CD4-positive, CD25-positive, alpha-beta regulatory T cell (primary cell): ENCODE data around the gene AHSA1. TPM values are rescaled to one million over a fixed set of nuclear protein-coding genes. Genes with fewer than 3 reads are reported as not detected.
"Not testable (repeated sequence)": the region's sequence is repeated elsewhere in the genome, so short reads cannot be mapped to it uniquely, and the experiment has no call there.

Source experiments
- ATAC-seq, 2 donors: fragments of 150-1000 bp; cut with Tn5 transposase; one replicate each; pipeline ENCODE4 v1.10.0; 2021; ENCODE audit warnings: low read depth in 2 of 2, moderate number of reproducible peaks in 2 of 2, moderate library complexity in 1 of 2
- DNase-seq, 3 donors: peaks; one replicate each; pipeline versions ENCODE4 v3.0.0 to v3.0.0-alpha.2; 2012 to 2022; ENCODE audit warnings: mixed read lengths in 1 of 3
- H3K27ac ChIP-seq: one replicate; pipeline ENCODE4 v1.7.0; 2013; ENCODE audit warnings: mild to moderate bottlenecking, low read length; ENCODE audit not compliant: insufficient read depth, poor library complexity, severe bottlenecking
- H3K27me3 ChIP-seq: one replicate; pipeline ENCODE4 v1.7.0; 2013; ENCODE audit warnings: low read length; ENCODE audit not compliant: control insufficient read depth, insufficient read depth
- H3K36me3 ChIP-seq: one replicate; pipeline ENCODE4 v1.7.0; 2013; ENCODE audit warnings: mild to moderate bottlenecking, low read length, moderate library complexity; ENCODE audit not compliant: control insufficient read depth, insufficient read depth
- H3K4me1 ChIP-seq: 2 replicates; pipeline ENCODE4 v1.7.0; 2013; ENCODE audit warnings: mild to moderate bottlenecking, low read length; ENCODE audit not compliant: insufficient read depth, control insufficient read depth, poor library complexity, severe bottlenecking
- H3K4me3 ChIP-seq: one replicate; pipeline ENCODE4 v1.7.0; 2013; ENCODE audit warnings: low read depth, mild to moderate bottlenecking, low read length, moderate library complexity
- H3K9me3 ChIP-seq, 2 experiments: 1 replicate in 1 of 2; 2 replicates in 1 of 2; pipeline ENCODE4 v1.7.0; 2013; ENCODE audit warnings: low read length in 2 of 2, mild to moderate bottlenecking in 1 of 2, moderate library complexity in 1 of 2; ENCODE audit not compliant: control insufficient read depth in 2 of 2
- H3K27ac Mint-ChIP-seq, 3 donors: one replicate each; pipeline ENCODE4 v1.8.0; 2020 to 2022; ENCODE audit warnings: mild to moderate bottlenecking in 3 of 3, mixed read lengths in 3 of 3, moderate library complexity in 2 of 3
- H3K27me3 Mint-ChIP-seq: one replicate; pipeline ENCODE4 v1.8.0; 2022; ENCODE audit warnings: mild to moderate bottlenecking, mixed read lengths
- H3K36me3 Mint-ChIP-seq: one replicate; pipeline ENCODE4 v1.8.0; 2020; ENCODE audit warnings: mixed read lengths
- H3K4me1 Mint-ChIP-seq, 4 donors: one replicate each; pipeline ENCODE4 v1.8.0; 2020 to 2022; ENCODE audit warnings: mixed read lengths in 4 of 4, mild to moderate bottlenecking in 1 of 4
- H3K4me3 Mint-ChIP-seq, 4 donors: one replicate each; pipeline ENCODE4 v1.8.0; 2020 to 2022; ENCODE audit warnings: mild to moderate bottlenecking in 4 of 4, mixed read lengths in 4 of 4, moderate library complexity in 3 of 4
- H3K9me3 Mint-ChIP-seq, 7 donors: one replicate each; pipeline ENCODE4 v1.8.0; 2020 to 2022; ENCODE audit warnings: mixed read lengths in 7 of 7, mild to moderate bottlenecking in 3 of 7, moderate library complexity in 2 of 7
- polyA plus RNA-seq, 4 donors: library from polyadenylated mRNA; unstranded; fragments of 300-500 nt; fragmentation: Illumina TruSeq; gene quantifications; one replicate each; pipeline ENCODE4 v1.2.3, GENCODE V29; 2021
- total RNA-seq: library from RNA; stranded (reverse); gene quantifications from one replicate; pipeline ENCODE4 v1.2.3, GENCODE V29; 2022

AHSA1 gene
- total RNA-seq (66.9 TPM), polyA plus RNA-seq (100 to 1,000 TPM; 105 to 134 (median 122) TPM)

DNA sequence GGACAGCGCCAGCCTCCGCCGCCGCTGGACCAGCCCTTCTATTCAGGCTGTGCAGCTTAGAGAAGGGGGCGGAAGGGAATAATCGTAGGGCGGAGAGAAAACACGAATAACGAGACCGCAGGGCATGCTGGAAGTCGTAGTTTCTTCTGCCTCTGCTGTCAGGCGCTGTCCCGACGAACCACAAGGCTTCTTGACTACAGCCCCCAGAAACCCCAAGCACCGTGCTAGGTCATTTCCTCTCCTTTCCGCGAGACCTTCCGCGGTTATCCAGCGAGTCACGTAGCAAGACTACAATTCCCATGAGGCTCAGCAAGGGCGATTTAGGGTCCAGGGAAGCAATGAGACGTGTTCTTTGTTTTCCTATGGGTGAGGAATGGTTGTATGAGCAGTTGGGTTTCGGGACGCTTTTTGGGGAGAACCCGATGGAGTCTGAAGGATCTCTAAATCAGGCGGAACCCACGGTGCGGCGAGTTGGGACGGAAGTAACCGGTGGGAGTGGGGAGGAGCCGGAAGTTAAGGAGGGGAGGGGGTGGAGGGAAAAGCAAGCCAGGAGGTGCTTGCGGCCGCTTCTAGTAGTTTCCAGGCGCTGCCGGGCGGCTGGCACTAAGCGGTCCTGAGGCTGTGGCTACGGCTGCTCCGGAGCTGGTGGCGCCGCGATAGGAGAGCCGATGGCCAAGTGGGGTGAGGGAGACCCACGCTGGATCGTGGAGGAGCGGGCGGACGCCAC lies at the start of gene AHSA1, which contains the start of gene VIPAS39:
Gene AHSA1, plus strand, starts transcription at position 572 of the 727 bp plus-strand sequence. Its CDS starts 97 bp downstream, at position 669.
Gene VIPAS39, minus strand, starts transcription at position 80 of the 727 bp plus-strand sequence. CDS start 3,499 bp downstream, outside the sequence.
- Mint-ChIP-seq H3K4me3 (peak within 1 kb of the TSS; percentile 97 to 100 (median 100)), H3K27ac (peak within 1 kb of the TSS; percentile 80 to 100 (median 93)), H3K36me3 (peaks cover 27% of the 10 kb centered on the region), H3K27me3 (no peaks in the 10 kb centered on the region), H3K9me3 (no peaks in the 10 kb centered on the region), H3K4me1 (peaks cover 10 to 54% (median 40%) of the 10 kb centered on the region in 4 donors)
- H3K4me3 ChIP-seq = peak within 1 kb of the TSS; percentile 97
- ATAC-seq (peak; percentile 98), DNase-seq (peak; percentile 94 to 99 (median 97))
- peak within 1 kb of the TSS; percentile 87 for H3K27ac ChIP-seq
- no peaks in the 10 kb centered on the region for H3K9me3 ChIP-seq
- H3K36me3 ChIP-seq = peaks cover 29% of the 10 kb centered on the region
- H3K27me3 ChIP-seq = no peaks in the 10 kb centered on the region
- peaks cover 29% of the 10 kb centered on the region for H3K4me1 ChIP-seq

- Histone ChIP-seq H3K4me3 (no peak overlapping the region), H3K27ac (no peak overlapping the region), H3K9me3 (no peaks in the 10 kb centered on the region), H3K36me3 (no peaks in the 10 kb centered on the region), H3K27me3 (no peaks in the 10 kb centered on the region), H3K4me1 (no peaks in the 10 kb centered on the region)
- H3K4me3 Mint-ChIP-seq = no peak overlapping the region
- H3K27ac Mint-ChIP-seq = no peak overlapping the region
- DNase-seq = peak in 1 of 3 donors; percentile 40
- peaks cover 0 to 6% (median 1%) of the 10 kb centered on the region in 4 donors for H3K4me1 Mint-ChIP-seq
- H3K36me3 Mint-ChIP-seq = peaks cover 3% of the 10 kb centered on the region
- H3K9me3 Mint-ChIP-seq = no peaks in the 10 kb centered on the region
- H3K27me3 Mint-ChIP-seq = peaks cover 4% of the 10 kb centered on the region
- ATAC-seq = no peak
Observed at GRCh38 chr14:77409131-77409533, 48.8 kb upstream of the AHSA1 start.

DNA sequence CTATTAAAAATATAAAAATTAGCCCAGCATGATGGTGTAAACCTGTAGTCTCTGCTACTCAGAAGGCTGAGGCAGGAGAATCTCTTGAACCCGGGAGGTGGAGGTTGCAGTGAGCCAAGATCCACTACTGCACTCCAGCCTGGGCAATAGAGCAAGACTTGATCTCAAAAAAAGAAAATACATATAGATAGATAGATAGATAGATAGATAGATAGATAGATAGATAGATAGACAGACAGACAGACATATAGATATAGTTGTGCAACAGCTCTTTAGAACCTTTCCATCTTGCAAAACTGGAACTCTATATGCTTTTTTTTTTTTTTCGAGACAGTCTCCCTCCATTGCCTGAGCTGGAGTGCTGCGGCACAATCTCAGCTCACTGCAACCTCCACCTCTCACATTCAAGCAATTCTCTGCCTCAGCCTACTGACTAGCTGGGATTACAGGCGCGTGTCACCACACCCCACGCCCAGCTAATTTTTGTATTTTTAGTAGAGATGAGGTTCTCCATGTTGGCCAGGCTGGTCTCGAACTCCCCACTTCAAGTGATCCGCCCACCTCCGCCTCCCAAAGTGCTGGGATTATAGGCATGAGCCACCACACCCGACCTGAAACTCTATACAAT lies 42.4 kb upstream of the AHSA1 start:
- not testable (repeated sequence) for H3K27ac ChIP-seq, H3K4me3 Mint-ChIP-seq, H3K27ac Mint-ChIP-seq, H3K4me1 ChIP-seq, ATAC-seq, H3K36me3 Mint-ChIP-seq, H3K27me3 Mint-ChIP-seq, H3K27me3 ChIP-seq, H3K4me3 ChIP-seq, H3K36me3 ChIP-seq, H3K4me1 Mint-ChIP-seq, DNase-seq
- peaks cover 2 to 17% (median 8%) of the 10 kb centered on the region in 7 donors for H3K9me3 Mint-ChIP-seq
- H3K9me3 ChIP-seq = peaks cover 6 to 14% of the 10 kb centered on the region in 2 experiments

GRCh38 chr14:77416098-77416497 lies 41.8 kb upstream of the AHSA1 start:
- H3K36me3 ChIP-seq, H3K27ac Mint-ChIP-seq, H3K36me3 Mint-ChIP-seq, H3K4me3 Mint-ChIP-seq, H3K4me1 ChIP-seq, ATAC-seq, H3K4me3 ChIP-seq, H3K27ac ChIP-seq, H3K27me3 ChIP-seq, H3K27me3 Mint-ChIP-seq, DNase-seq, H3K4me1 Mint-ChIP-seq: not testable (repeated sequence)
- peaks cover 6 to 14% of the 10 kb centered on the region in 2 experiments for H3K9me3 ChIP-seq
- H3K9me3 Mint-ChIP-seq = peaks cover 2 to 20% (median 8%) of the 10 kb centered on the region in 7 donors

DNA sequence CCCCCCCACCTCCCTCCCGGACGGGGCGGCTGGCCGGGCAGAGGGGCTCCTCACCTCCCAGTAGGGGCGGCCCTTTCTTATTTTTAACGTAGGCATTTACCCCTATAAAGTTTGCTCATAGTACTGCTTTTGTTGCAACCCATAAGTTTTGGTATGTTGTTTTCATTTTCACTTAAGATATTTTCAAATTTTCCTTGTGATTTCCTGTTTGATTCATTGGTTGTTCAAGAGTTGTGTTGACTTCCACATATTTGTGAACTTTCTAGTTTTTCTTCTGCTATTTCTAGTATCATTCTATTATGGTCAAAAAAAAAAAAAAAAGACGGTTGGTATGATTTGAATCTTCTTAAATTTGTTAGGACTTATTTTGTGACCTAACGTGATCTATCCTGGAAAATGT lies 41.1 kb upstream of the AHSA1 start:
- Mint-ChIP-seq H3K4me3 (no peak overlapping the region), H3K27ac (no peak overlapping the region), H3K9me3 (peaks cover 2 to 27% (median 8%) of the 10 kb centered on the region in 7 donors)

GRCh38 chr14:77421201-77421600 lies 36.7 kb upstream of the AHSA1 start:
- DNase-seq (no peak), ATAC-seq (no peak)
- peaks cover 3 to 31% (median 8%) of the 10 kb centered on the region in 7 donors for H3K9me3 Mint-ChIP-seq
- Histone ChIP-seq H3K4me3 (no peak overlapping the region), H3K36me3 (peaks cover 47% of the 10 kb centered on the region), H3K4me1 (no peaks in the 10 kb centered on the region), H3K9me3 (peaks cover 6 to 14% of the 10 kb centered on the region in 2 experiments), H3K27ac (no peak overlapping the region), H3K27me3 (no peaks in the 10 kb centered on the region)
- peaks cover 48% of the 10 kb centered on the region for H3K36me3 Mint-ChIP-seq
- H3K4me1 Mint-ChIP-seq = peaks cover 0 to 3% (median 0%) of the 10 kb centered on the region in 4 donors
- no peak overlapping the region for H3K27ac Mint-ChIP-seq
- no peaks in the 10 kb centered on the region for H3K27me3 Mint-ChIP-seq
- H3K4me3 Mint-ChIP-seq = no peak overlapping the region

More for the DNA sequence above, 41.1 kb upstream of the AHSA1 start:
- Histone ChIP-seq H3K4me1 (no peaks in the 10 kb centered on the region), H3K4me3 (no peak overlapping the region), H3K27me3 (no peaks in the 10 kb centered on the region), H3K36me3 (peaks cover 8% of the 10 kb centered on the region), H3K9me3 (peaks cover 6 to 14% of the 10 kb centered on the region in 2 experiments), H3K27ac (no peak overlapping the region)
- ATAC-seq = no peak
- Mint-ChIP-seq H3K4me1 (no peaks in the 10 kb centered on the region), H3K27me3 (peaks cover 4% of the 10 kb centered on the region), H3K36me3 (peaks cover 13% of the 10 kb centered on the region)
- DNase-seq = no peak

DNA sequence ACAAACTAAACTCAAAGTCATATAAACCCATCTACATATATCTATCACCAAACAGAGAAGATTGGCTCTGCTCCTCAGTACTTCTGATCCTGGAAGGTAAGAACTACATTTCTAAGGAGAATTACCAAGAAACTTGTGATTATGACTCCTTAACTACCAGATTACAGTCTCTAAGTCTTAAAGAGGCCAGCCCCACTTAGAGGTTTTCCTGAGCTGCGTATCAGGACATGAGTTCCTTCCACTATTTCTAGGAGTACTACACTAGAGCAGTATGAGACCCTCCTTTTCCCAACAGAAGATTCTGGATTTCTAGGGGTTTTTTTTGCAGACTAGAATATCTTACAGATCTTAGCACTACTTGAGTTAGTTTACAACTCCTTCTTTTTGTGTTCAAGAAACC lies 34.5 kb upstream of the AHSA1 start, which contains the start of gene NOXRED1:
Gene NOXRED1, minus strand, starts transcription at position 101 of the 400 bp plus-strand sequence. CDS start 634 bp downstream, outside the sequence.
- DNase-seq (no peak), ATAC-seq (no peak)
- H3K36me3 Mint-ChIP-seq = peaks cover 71% of the 10 kb centered on the region
- H3K27ac Mint-ChIP-seq = no peak within 1 kb of the TSS
- Histone ChIP-seq H3K27me3 (no peaks in the 10 kb centered on the region), H3K27ac (no peak within 1 kb of the TSS), H3K4me3 (no peak within 1 kb of the TSS), H3K4me1 (no peaks in the 10 kb centered on the region), H3K36me3 (peaks cover 69% of the 10 kb centered on the region), H3K9me3 (peaks cover 6 to 14% of the 10 kb centered on the region in 2 experiments)
- H3K9me3 Mint-ChIP-seq = peaks cover 2 to 26% (median 5%) of the 10 kb centered on the region in 7 donors
- no peak within 1 kb of the TSS for H3K4me3 Mint-ChIP-seq
- H3K27me3 Mint-ChIP-seq = no peaks in the 10 kb centered on the region
- peaks cover 0 to 3% (median 0%) of the 10 kb centered on the region in 4 donors for H3K4me1 Mint-ChIP-seq
